GM18873 (cell line): ENCODE results near the gene SHLD1.

ENCODE experiments used
- ATAC-seq: cut with Tn5 transposase; IDR thresholded peaks from one replicate; pipeline ENCODE4 v1.9.1; 2021; ENCODE audit warnings: mild to moderate bottlenecking, moderate library complexity, moderate number of reproducible peaks; ENCODE audit not compliant: unreplicated experiment, low FRiP score

The SHLD1 gene

GRCh38 chr20:5842465-5842864, 92.3 kb downstream of the SHLD1 start:
- no peak for ATAC-seq

GRCh38 chr20:5843054-5843592, 92.9 kb downstream of the SHLD1 start:
- ATAC-seq: peak; percentile 60

GRCh38 chr20:5844063-5844681, 94.0 kb downstream of the SHLD1 start:
- peak; percentile 85 for ATAC-seq

- ATAC-seq: no peak
Observed at GRCh38 chr20:5845681-5846615, 95.7 kb downstream of the SHLD1 start.

GRCh38 chr20:5848711-5849505, 98.7 kb downstream of the SHLD1 start:
- no peak for ATAC-seq

- ATAC-seq: no peak
Observed at GRCh38 chr20:5855939-5856338, 105.7 kb downstream of the SHLD1 start.

GRCh38 chr20:5859608-5860007, 109.4 kb downstream of the SHLD1 start:
- no peak for ATAC-seq

GRCh38 chr20:5862703-5863039, 112.5 kb downstream of the SHLD1 start:
- no peak for ATAC-seq

- no peak for ATAC-seq
Observed at GRCh38 chr20:5863040-5863833, 113.0 kb downstream of the SHLD1 start.

- no peak for ATAC-seq
Observed at GRCh38 chr20:5864428-5864827, 114.2 kb downstream of the SHLD1 start.

GRCh38 chr20:5864873-5865587, 114.8 kb downstream of the SHLD1 start:
- ATAC-seq: no peak

GRCh38 chr20:5865604-5866003, 115.4 kb downstream of the SHLD1 start:
- no peak for ATAC-seq

GRCh38 chr20:5870568-5870981, 120.4 kb downstream of the SHLD1 start:
- no peak for ATAC-seq

GRCh38 chr20:5871459-5872410, 121.5 kb downstream of the SHLD1 start:
- no peak for ATAC-seq

- no peak for ATAC-seq
Observed at GRCh38 chr20:5877128-5877527, 126.9 kb downstream of the SHLD1 start.

- ATAC-seq: no peak
Observed at GRCh38 chr20:5880326-5880725, 130.1 kb downstream of the SHLD1 start.

- ATAC-seq: no peak
Observed at GRCh38 chr20:5881703-5882102, 131.5 kb downstream of the SHLD1 start.

- ATAC-seq: no peak
Observed at GRCh38 chr20:5882166-5882565, 132.0 kb downstream of the SHLD1 start.
